ENCODE measurements around the gene BSCL2. TPM values are rescaled to one million over a fixed set of nuclear protein-coding genes. Genes with fewer than 3 reads are reported as not detected.
"Not testable (repeated sequence)": the region's sequence is repeated elsewhere in the genome, so short reads cannot be mapped to it uniquely, and the experiment has no call there.

Gene BSCL2
- total RNA-seq, 1 donor from 2014 or later: 42.4 TPM

DNA sequence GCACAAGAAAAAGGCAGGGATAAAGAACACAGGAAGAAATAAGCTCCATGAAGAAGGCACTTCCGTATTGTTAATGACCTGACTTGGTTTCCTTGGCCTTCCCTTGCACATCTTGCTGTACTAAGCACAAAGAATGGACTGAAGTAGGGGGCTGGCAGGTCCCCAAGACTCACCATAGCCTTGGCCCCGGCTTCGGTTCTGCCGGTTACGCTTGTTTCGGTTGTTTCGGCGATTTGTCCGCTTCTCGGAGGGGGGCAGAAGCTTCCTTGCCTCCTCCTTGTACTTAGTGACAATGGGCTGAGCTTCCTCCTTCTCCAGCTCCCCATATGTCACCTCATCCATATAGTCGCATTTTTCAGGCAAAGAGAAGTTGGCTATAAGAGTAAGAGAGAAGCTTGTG, 9.6 kb upstream of the BSCL2 start:
- no peak for ATAC-seq

DNA sequence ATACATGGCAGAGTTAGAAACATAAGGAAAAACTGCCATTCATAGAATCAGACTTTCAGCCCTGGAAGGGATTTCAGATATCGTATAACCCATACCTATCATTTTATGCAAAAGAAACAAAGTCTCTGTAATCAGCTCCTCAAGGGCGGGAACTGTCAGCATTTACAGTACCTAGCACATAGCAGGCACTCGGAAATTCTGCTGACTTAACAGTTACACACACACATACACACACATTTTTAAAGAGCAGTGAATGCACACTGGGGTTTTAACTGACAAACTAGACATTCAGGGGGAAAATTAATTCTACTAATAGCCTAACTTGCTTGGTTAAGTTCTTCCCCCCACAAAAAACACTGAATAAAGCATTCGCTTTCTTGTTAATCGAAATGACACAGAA, 9.0 kb upstream of the BSCL2 start:
- no peak for ATAC-seq

DNA sequence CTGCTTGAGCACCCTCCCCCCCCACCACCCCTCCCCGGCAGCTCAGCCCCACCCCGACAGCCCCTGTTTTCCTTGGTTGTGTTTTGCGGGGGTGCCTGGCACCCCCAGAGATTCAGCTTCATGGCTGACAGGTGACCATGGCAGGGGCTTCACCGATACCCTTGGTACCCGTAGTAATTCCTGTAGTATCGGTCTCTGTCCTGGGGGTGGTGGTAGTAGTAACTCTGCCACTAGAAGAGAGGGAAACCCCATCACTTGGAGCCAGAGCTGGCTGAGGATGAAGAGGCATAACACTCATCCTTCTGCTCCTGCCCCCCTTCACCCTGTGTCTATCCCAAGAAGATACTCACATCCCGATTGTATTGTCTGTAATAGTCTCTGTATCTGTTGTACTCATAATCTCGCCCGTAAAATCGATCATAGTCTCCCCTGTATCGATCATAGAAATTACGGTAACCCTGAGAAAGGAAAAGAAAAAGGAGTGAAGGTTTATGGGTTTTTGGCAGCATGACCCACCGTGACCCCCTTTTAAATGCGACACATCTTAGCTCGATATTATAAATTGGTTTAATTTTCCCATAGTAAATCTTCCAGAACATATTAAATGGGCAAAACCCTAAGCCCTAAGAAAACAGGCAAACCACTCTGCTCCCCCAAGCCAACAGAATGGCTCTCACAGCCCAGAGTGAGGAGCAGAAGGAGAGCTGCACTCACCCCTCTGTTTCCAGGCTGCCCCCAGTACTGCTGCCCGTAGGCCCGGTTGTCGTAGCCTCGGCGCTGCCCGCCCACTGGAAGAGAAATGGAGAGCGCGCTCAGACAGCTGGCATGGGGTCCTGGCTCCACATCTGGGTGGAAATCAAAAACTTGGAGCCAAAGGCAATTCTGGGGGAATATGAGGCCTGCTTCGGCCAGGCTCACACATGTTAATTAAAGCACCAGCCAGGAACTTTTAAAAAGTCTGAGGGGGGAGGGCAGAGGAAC, 8.2 kb upstream of the BSCL2 start:
- ATAC-seq: no peak

DNA sequence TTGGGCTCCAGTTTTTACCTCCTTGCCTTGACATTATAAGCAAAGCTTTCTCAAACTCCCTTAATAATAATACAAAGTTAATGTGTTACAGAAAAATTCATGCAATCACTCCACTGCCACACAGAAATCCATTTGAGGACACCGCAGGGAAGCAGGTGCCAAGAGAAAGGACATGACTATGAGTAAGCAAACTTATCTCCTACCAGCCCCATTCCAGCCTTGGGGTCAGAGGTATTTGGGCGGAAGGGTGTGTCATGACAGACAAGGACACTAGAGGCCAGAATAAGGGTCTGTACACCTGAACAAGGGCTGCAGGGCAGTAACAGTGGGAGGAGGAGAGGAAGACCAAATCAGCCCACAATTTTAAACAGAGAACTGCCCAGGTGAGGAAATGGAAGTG, 6.1 kb upstream of the BSCL2 start:
- no peak for ATAC-seq

DNA sequence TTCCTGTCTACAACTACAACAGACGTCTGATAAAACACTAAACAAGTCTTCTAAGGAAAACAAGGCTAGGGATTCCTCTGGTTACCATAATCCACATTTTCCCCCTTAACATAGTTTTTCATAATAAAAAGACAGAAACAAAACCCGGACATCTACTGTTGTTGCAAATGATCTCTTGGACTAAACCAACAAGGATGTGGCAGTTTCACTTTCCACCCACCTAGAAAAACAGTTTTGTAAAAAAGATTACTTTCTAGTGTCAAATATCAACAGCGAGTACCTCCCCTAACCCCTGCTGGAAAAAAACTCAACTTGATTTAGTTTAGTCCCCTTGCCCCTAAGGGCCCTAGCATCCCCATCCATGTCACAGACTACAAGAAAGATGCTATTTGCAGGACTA, 5.6 kb upstream of the BSCL2 start:
- ATAC-seq: no peak

DNA sequence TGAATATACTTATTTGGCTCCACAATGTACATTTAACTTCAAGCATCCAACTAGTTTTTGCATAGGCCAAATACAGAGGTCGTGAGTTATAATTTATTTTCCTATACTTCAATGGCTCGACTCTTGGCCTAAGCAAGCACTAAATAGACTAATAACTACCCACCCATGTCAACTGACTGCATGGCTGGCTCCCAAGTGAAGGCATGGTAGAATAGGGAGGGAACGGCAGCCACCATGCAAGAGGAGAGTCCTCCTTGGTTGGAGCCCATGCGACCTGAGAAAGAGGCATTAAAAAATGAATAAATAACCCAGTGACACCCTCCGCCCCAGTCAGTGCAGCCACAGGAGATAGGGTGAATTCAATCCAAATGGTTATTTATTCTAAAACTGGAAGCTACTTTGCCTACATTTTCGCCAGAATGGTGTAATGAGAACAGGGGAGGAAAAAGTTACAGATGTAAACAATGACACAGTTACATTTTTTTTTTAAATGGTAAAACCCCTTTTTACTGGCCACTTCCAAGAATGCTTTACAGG, 5.1 kb upstream of the BSCL2 start:
- no peak for ATAC-seq

DNA sequence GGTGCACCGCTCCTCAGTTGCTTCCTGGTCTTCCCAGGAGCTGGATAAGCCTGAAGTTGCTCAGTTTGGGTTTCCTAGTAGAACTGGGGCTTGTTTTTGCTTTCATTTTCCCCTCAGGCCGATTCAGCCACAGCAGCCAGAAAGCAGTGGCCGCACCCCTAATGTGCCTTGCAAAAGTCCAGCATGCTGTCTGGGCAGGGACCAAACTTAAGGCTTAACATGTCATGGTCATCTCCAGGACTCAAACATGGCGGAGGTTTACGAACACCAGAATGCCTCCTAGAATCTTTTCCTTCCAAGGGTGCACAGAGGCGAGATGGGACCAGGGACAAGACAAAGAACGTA, 2.7 kb upstream of the BSCL2 start:
- no peak for ATAC-seq

DNA sequence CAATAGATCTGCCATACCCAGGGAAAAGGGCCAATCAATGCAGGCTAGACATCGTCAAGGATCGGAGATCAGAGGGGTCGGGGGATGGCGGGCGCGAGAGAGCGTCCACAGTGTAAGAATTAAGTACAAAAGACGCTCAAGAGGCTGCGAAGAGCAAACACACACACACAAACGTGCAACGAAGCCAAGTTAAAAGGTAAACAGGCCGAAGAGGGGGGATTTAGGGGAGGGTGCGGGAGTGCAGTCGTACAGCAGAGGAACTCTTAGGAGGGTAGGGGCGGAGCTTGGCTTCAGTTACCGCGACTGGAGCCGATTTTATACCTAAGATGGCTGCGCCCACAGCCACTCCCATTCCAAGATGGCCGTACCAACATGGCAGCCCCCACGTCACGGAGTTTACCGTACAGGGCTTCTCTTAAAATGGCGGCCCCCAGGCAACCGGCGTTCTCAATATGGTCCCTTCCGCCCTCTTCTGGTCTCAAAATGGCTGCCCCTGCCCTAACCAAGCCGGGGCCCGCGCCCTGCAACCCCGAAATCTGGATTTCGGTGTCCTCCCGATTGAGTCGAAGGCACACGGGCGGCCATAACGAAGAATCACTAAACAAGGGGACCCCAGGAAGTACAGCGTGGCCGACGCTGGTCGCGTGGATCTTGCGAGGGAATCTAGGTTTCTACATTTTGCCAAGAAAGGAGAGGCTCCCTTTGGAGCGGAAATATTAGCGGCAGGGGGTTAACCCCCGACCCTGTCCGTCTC, 2.2 kb upstream of the BSCL2 start:
- peak; percentile 85 for ATAC-seq

DNA sequence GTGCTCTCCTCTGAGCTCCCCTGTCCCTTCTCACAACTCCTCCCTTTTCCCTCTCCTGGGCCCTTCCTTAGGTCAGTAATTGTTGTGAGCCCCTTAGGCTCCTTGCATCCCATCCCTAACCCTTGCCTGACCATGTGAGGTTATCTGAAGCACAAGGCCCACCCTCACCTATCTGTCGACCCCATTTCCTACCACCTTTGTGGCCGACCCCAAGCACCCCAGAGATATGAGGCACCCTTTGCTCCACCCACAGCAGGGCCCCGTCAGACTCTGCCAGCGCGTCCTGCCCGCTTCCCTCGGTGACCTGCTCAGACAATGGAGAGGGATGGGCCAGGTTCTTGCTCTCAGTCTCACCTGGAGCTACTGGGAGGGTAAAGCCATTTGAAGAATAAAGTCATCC, 1.6 kb upstream of the BSCL2 start:
- ATAC-seq: peak; percentile 47

DNA sequence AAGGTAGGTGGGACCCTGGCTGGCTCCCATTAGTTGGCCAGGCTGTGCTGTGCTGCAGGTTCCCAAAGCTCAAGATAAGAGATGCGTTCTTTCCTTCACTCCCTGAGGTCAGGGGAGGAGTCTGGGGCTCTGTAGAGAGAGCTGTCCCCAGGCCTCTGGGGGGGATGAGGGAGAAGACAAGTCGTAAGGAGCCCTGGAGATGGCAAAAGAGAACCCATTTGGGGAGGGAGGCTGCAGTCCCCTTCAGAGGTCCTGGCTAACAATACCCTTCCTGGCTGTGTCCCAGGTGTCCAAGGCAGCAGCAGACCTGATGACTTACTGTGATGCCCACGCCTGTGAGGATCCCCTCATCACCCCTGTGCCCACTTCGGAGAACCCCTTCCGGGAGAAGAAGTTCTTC, 1.2 kb upstream of the BSCL2 start:
- ATAC-seq: no peak

DNA sequence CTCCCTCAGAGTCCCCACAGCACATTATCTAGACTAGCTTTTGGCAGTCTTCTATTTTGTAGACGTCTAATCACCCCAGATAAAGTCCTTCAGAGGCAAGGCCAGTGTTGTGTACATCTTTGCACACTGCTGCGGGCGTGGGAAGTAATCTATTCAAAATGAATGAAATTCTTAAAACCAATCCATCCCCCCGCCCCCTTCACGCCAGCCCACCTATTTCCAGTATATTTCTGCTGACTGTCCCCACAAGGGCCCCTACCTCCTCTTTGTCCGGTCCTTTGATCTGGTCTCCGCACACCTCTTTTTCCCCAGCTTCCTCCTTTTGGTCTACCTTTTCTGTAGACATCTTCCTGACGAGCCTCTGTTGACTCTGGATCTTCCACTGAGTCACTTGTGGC, 375 bp downstream of the BSCL2 start:
- no peak for ATAC-seq

DNA sequence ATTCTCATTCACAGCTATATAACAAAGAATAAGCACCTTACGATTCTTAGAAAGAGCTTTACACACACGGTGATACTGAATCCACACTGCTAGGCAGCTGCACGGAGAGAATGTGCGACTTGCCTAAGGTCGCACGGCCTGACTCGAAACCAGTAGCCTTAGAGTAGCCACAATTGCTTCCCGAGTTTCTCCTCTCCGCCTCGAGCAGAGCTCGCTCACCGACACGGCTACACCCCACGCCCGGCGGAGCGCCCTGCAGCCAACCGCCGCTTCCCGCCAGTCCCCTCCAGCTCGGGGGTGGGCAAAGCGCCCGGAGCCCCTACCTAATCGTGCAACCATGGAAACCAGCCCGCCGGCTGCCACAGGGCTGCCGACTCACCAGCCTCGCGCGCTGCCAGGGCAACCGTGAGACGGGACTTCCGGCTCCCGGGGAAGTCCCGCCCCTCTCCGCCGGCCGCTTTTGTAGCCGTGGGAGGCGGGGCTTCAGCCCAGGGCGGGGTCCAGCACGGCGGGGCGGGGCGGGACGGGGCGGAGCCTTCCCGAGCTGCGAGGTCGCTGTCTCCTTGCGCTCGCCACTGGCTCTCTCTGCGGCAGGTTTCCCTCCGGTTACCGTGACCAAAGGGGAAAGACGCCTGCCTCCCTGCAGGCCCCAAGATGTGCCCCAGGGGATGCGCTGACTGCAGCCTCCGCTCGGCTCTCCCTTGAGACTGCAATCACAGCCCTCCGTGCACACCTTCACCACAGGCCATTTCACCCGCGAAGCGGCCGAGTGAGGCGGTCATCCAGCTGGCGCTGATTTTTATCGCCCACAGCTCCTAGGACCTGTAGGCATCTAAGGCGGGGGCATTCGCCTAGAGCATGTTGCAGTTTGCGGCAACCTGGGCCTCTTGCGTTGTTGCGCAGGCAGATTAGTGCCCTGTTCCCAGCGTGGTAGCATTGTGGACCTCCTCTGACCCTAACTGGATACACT, 1.1 kb downstream of the BSCL2 start:
- peak; percentile 84 for ATAC-seq

DNA sequence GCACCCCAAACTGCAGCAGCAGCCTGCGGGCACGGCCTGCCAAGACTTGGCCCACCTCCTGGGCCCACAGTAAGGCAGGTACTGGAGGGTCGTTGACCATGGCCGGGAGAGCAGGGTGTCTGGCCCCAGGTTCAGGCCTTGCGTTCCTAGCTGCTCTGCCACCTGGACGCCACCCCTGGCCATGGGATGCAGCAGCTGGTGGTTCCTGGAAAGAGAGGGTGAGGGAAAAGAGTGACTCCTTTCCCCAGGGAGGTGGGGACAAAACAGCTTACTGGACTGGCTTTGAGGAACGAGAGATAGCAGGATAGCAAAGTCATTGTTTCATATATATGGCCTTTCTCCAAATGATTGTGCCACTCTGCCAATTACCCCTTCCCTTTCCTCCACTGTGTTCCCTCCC, 1.8 kb downstream of the BSCL2 start:
- no peak for ATAC-seq

DNA sequence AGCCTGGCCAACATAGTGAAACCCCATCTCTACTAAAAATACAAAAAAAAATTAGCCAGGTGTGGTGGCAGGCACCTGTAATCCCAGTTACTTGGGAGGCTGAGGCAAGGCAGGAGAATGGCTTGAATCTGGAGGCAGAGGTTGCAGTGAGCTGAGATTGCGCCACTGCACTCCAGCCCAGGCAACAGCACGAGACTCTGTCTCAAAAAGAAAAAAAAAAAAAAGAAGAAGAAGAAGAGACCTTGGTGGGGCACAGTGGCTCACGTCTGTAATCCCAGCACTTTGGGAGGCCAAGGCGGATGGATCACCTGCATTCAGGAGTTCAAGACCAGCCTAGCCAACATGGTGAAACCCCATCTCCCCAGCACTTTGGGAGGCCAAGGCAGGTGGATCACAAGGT, 3.3 kb downstream of the BSCL2 start:
- ATAC-seq: not testable (repeated sequence)

DNA sequence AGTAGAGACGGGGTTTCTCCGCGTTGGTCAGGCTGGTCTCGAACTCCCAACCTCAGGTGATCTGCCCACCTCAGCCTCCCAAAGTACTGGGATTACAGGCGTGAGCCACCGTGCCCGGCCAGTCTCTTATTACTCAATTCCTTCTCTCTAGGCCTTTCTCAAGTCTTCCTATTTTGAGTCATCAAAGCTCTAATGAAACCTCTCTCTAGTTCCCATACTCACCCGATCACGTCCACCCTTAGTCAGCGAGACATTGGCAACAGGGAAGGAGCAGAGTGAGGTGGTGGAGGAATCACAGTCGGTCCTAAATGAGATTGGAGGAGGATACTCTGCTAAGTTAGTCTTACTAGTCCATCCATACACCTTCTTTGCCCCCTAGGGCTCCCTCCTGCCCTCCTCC, 5.0 kb downstream of the BSCL2 start:
- ATAC-seq: peak; percentile 38

DNA sequence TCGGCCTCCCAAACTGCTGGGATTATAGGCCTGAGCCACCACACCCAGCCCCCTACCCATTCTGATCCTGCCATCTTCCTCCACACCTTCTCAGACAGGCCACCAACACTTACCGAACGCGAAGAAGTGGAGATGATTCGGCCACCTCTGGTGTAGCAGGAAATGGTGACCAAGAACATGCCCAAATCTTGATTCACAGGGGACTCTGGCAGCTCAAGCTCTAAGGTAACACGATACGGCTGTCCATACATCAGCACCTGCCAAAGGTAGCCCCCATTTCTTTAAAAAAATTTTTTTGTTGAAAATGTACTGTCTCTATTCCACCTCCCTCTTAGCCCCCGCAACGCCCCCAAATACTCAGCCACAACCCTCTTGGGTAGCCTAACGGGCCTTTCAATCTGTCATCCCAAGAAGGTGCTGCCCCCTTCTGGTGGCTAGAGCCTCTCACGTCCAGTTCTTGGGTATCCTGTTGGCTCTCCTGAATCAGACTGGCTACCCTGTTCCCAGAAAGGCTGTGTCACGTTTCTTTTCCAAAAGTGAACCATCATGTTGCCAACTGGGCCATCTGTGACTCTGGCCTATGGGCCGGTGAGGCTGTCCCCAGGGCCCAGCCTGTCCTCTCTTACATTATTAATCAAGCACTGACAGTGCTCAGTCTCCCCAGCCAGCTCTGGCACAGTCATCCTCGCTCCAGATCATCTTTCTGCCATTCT, 12.6 kb downstream of the BSCL2 start:
- ATAC-seq: peak; percentile 69

DNA sequence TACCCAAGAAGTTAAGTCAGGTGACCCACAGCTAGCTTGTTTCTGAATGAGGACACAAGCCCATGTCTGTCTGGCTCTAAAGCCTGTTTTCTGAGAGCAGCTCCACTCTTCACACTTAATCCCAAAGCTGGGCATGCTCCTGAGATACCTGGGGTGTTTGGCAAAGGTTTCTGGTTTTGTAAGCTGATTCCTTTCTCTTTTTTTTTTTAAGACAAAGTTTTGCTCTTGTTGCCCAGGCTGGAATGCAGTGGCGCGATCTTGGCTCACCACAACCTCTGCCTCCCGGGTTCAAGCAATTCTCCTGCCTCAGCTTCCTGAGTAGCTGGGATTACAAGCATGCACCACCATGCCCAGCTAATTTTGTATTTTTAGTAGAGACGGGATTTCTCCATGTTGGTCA, 13.6 kb downstream of the BSCL2 start:
- ATAC-seq: not testable (repeated sequence)

DNA sequence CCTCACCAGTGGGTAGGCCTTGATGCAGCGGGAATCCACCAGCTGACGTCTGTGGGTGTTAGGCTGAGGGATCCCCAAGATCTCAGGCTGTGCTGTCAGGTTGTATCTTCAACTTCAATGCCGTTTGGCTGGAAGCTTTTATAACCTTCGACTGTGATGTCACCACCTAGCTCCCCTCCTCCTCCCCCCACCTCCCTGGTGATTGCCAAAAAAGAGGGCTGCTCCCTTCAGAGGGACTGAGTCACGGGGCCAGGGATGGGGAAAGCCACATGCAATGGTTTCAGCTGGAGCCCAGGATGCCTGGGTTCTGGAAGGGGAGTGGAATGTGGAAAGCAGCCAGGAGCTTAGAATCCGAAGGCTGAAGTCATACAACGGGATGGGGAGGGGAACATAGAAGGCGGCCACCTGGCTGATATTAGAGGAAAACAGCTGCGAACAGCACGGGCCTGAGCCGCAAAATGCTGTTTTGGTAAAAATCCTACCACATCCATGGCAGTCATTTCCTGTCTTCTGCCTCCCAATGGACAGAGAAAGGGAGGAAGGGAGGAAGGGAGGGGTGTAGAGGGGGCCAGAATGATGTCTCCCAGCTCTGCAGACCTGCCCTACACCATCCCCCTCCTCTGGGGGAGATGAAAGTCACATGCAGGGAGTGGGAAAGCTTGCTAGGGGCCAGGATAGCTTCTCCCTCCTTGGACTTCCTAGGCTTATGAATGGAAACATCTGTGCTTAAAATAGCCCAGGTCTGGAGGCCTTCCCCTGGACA, 17.6 kb downstream of the BSCL2 start, which contains the start of gene LRRN4CL:
TSS of gene LRRN4CL (minus strand) at position 110 of the 763 bp plus-strand sequence. CDS start 1,022 bp downstream, outside the sequence.
- ATAC-seq: peak; percentile 68

DNA sequence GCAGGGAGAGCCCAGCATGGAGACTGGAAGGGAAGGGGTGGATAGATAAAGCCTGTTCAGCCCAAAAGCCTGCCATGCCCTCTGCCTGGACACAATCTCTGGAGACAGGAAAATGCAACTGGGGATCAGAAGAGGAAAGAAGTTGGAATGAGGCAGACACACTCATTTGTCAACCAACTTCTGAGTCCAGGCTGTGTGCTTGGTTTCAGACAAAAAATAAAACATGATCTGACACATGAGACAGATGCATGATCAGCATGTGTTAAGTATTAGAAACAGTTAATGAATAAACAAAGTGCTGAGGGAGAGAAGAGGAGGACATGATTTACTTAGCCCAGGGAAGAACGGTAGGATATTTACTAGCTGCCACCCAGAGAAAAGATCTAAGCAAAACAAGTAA, 18.7 kb downstream of the BSCL2 start:
- no peak for ATAC-seq

DNA sequence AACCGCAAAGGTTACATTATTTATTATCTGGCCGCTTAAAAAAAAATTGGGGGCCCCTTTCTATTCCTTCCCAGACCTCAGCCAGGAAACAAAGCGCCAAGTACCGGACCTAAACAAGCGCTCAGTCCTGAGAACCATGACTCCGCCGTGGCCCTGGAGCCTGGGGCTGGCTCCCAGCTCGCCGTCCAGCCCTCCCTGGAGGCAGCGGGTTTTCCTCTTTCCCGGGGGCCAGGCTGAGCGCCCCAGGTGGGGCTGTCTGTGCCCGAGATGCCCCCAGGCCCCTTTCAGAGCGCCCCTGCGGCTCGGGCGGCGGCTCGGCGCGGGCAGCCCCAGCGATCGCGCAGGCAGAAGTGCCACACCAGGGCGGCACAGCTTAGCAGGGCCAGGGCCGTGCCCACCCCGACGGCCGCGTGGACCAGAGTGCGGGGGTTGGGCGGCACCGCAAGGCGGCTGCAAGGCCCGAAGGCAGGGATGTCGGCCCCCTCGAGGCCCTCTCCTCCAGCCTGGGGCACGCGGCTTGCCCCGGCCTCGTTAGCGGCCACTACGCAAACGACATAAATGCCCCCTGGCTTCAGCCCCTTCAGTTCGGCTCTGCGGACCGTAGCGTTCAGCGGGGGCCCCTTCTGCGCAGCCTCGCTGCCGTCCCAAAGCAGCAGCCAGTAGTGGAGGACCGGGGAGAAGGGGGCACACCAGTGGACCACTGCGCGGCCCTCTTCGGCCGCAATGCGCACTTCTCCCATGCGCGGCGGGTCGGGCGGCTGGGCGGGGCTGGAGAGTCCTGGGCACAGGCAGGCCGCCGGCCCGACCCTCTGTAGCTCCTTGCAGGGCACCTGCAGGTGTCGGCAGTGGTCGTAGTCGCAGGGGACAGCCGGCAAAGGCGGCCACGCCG, 19.5 kb downstream of the BSCL2 start:
- peak; percentile 6 for ATAC-seq

All from esophagus mucosa (tissue), 1 donor.